Stimulated activated memory B cell treated with anti-CD40 and anti-IgM and Interleukin-4, amounts not matched to agents 10 μg/mL and 1 μg/mL and 100 μg/mL, for 72 hours (primary cell): ENCODE results near the gene HOXD9.

Source experiments
- ATAC-seq: fragments of 150-1000 bp; cut with Tn5 transposase; 2 replicates; pipeline ENCODE4 v1.10.0; 2021
- H3K27ac Mint-ChIP-seq: one replicate; pipeline ENCODE4 v1.8.0; 2022; ENCODE audit warnings: mild to moderate bottlenecking, mixed read lengths
- H3K27me3 Mint-ChIP-seq: one replicate; pipeline ENCODE4 v1.8.0; 2022; ENCODE audit warnings: mixed read lengths
- H3K36me3 Mint-ChIP-seq: one replicate; pipeline ENCODE4 v1.8.0; 2022; ENCODE audit warnings: mixed read lengths
- H3K4me1 Mint-ChIP-seq: one replicate; pipeline ENCODE4 v1.8.0; 2022; ENCODE audit warnings: mixed read lengths
- H3K4me3 Mint-ChIP-seq: one replicate; pipeline ENCODE4 v1.8.0; 2022; ENCODE audit warnings: mild to moderate bottlenecking, moderate library complexity, mixed read lengths
- H3K9me3 Mint-ChIP-seq: one replicate; pipeline ENCODE4 v1.8.0; 2022; ENCODE audit warnings: mixed read lengths

HOXD9 gene

GRCh38 chr2:176163672-176164056 is 41.1 kb downstream of the HOXD9 start:
- peaks cover 96% of the 10 kb centered on the region for H3K27me3 Mint-ChIP-seq
- H3K36me3 Mint-ChIP-seq: no peaks in the 10 kb centered on the region
- H3K4me3 Mint-ChIP-seq: no peak overlapping the region
- H3K4me1 Mint-ChIP-seq: no peaks in the 10 kb centered on the region
- no peak overlapping the region for H3K27ac Mint-ChIP-seq
- H3K9me3 Mint-ChIP-seq: peaks cover 2% of the 10 kb centered on the region
- no peak for ATAC-seq

- Mint-ChIP-seq H3K36me3 (no peaks in the 10 kb centered on the region), H3K27me3 (peaks cover 96% of the 10 kb centered on the region), H3K27ac (no peak overlapping the region), H3K9me3 (peaks cover 2% of the 10 kb centered on the region), H3K4me1 (no peaks in the 10 kb centered on the region), H3K4me3 (no peak overlapping the region)
- ATAC-seq: no peak
Observed at GRCh38 chr2:176164201-176164600, 41.7 kb downstream of the HOXD9 start.

GRCh38 chr2:176164611-176165369 is 42.3 kb downstream of the HOXD9 start:
- no peaks in the 10 kb centered on the region for H3K36me3 Mint-ChIP-seq
- no peak overlapping the region for H3K4me3 Mint-ChIP-seq
- no peak overlapping the region for H3K27ac Mint-ChIP-seq
- H3K27me3 Mint-ChIP-seq: peaks cover 96% of the 10 kb centered on the region
- no peaks in the 10 kb centered on the region for H3K4me1 Mint-ChIP-seq
- ATAC-seq: no peak
- H3K9me3 Mint-ChIP-seq: peaks cover 2% of the 10 kb centered on the region

DNA sequence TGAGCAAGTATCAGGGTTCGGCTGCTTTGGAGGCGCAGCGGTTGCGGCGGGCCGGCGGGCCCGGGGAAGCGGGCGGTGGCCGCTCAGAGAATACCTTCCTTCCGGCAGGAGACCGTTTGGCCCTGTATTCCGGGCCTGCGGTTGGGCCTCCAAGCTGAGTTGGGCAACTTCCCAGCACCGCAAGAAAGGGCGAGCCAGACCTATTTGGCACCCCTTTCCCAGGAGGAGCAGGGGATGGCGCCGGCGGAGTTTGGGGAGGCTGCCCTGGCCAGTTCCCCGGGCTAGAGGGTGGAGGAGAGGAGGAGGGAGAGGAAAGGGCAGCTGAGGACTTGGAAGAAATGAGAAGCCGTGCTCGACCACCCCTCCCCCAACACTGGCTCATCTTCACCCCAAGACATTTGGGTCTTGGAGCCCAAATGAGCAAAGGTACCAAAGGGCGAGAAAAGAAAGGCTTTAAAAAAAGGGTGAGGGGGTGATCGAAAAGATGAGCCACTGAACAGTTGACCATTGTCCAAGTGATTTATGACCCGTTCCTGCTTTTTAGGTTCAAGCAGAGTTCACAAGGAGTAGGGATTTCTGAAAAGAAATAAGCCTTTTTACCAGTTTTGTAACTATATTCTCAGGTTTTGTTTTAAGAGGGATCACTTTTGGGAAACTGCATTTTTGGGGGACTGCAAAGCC is 43.0 kb downstream of the HOXD9 start:
- Mint-ChIP-seq H3K4me1 (no peaks in the 10 kb centered on the region), H3K4me3 (no peak overlapping the region), H3K9me3 (peaks cover 2% of the 10 kb centered on the region), H3K36me3 (no peaks in the 10 kb centered on the region), H3K27me3 (peaks cover 96% of the 10 kb centered on the region), H3K27ac (no peak overlapping the region)
- ATAC-seq: no peak

GRCh38 chr2:176166272-176166671 is 43.8 kb downstream of the HOXD9 start:
- Mint-ChIP-seq H3K9me3 (peaks cover 2% of the 10 kb centered on the region), H3K4me1 (no peaks in the 10 kb centered on the region), H3K27me3 (peaks cover 96% of the 10 kb centered on the region), H3K4me3 (no peak overlapping the region), H3K27ac (no peak overlapping the region), H3K36me3 (no peaks in the 10 kb centered on the region)
- no peak for ATAC-seq

DNA sequence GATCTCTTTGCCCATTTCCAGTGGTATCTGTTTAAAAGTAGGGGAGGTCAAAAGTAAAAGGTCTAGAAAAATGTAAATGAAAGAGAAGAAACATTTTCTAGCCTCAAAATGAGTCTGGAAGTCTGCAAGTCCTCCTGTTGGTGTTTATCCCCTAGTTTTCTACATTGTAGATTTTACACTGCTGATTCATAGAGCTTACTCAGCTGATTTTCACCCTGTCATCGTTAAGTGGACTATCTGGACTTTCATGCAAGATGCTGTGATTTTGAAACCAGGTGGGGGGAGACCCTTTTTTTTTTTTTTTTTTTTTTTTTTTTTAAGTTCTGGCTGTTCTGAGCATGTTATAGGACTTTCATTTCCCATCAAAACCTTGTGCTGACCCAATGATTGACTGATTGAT is 44.9 kb downstream of the HOXD9 start:
- Mint-ChIP-seq H3K4me3 (no peak overlapping the region), H3K9me3 (peaks cover 2% of the 10 kb centered on the region), H3K27ac (no peak overlapping the region), H3K36me3 (no peaks in the 10 kb centered on the region), H3K27me3 (peaks cover 96% of the 10 kb centered on the region), H3K4me1 (peaks cover 6% of the 10 kb centered on the region)
- ATAC-seq: no peak

GRCh38 chr2:176169181-176169580 is 46.7 kb downstream of the HOXD9 start:
- ATAC-seq: no peak
- H3K27ac Mint-ChIP-seq: no peak overlapping the region
- peaks cover 6% of the 10 kb centered on the region for H3K4me1 Mint-ChIP-seq
- peaks cover 96% of the 10 kb centered on the region for H3K27me3 Mint-ChIP-seq
- H3K36me3 Mint-ChIP-seq: no peaks in the 10 kb centered on the region
- peaks cover 1% of the 10 kb centered on the region for H3K9me3 Mint-ChIP-seq
- H3K4me3 Mint-ChIP-seq: no peak overlapping the region

DNA sequence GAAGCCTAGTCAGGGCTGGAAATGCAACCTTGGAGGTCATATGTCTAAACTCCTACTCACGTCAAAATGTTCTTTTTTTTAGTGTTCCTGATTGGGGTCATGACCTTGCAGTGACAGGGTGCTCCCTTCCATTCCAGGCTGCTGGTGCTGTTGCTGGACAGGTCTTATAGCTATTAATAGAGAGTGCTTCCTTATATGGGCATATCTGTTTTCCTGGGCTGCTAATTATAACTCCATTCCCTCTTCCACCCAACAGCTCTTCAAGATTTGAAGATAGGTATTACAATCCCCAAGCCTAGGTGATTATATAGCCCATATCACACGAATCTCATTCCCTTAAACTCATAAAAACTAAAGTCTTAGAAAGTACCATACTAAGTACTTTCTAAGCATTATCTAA is 47.2 kb downstream of the HOXD9 start:
- Mint-ChIP-seq H3K27me3 (peaks cover 96% of the 10 kb centered on the region), H3K27ac (no peak overlapping the region), H3K9me3 (no peaks in the 10 kb centered on the region), H3K36me3 (no peaks in the 10 kb centered on the region), H3K4me1 (peaks cover 7% of the 10 kb centered on the region), H3K4me3 (no peak overlapping the region)
- ATAC-seq: no peak

- H3K4me1 Mint-ChIP-seq: peaks cover 13% of the 10 kb centered on the region
- no peaks in the 10 kb centered on the region for H3K9me3 Mint-ChIP-seq
- H3K27me3 Mint-ChIP-seq: peaks cover 96% of the 10 kb centered on the region
- no peaks in the 10 kb centered on the region for H3K36me3 Mint-ChIP-seq
- H3K4me3 Mint-ChIP-seq: no peak overlapping the region
- no peak for ATAC-seq
- H3K27ac Mint-ChIP-seq: no peak overlapping the region
Observed at GRCh38 chr2:176170602-176171305, 48.2 kb downstream of the HOXD9 start.

GRCh38 chr2:176171351-176172006 is 49.0 kb downstream of the HOXD9 start:
- no peaks in the 10 kb centered on the region for H3K9me3 Mint-ChIP-seq
- peaks cover 13% of the 10 kb centered on the region for H3K4me1 Mint-ChIP-seq
- no peak overlapping the region for H3K4me3 Mint-ChIP-seq
- H3K36me3 Mint-ChIP-seq: no peaks in the 10 kb centered on the region
- H3K27me3 Mint-ChIP-seq: peaks cover 96% of the 10 kb centered on the region
- H3K27ac Mint-ChIP-seq: no peak overlapping the region
- no peak for ATAC-seq

GRCh38 chr2:176172007-176172894 is 49.7 kb downstream of the HOXD9 start:
- Mint-ChIP-seq H3K27ac (no peak overlapping the region), H3K9me3 (no peaks in the 10 kb centered on the region), H3K27me3 (peaks cover 96% of the 10 kb centered on the region), H3K4me3 (no peak overlapping the region), H3K4me1 (peaks cover 13% of the 10 kb centered on the region), H3K36me3 (no peaks in the 10 kb centered on the region)
- no peak for ATAC-seq

GRCh38 chr2:176172895-176173566 is 50.5 kb downstream of the HOXD9 start:
- H3K36me3 Mint-ChIP-seq: no peaks in the 10 kb centered on the region
- no peak for ATAC-seq
- H3K9me3 Mint-ChIP-seq: no peaks in the 10 kb centered on the region
- no peak overlapping the region for H3K27ac Mint-ChIP-seq
- H3K4me3 Mint-ChIP-seq: no peak overlapping the region
- peaks cover 96% of the 10 kb centered on the region for H3K27me3 Mint-ChIP-seq
- H3K4me1 Mint-ChIP-seq: peaks cover 18% of the 10 kb centered on the region

GRCh38 chr2:176173567-176174381 is 51.3 kb downstream of the HOXD9 start:
- H3K4me3 Mint-ChIP-seq: no peak overlapping the region
- H3K27ac Mint-ChIP-seq: no peak overlapping the region
- ATAC-seq: no peak

More at GRCh38 chr2:176173567-176174381, 51.3 kb downstream of the HOXD9 start:
- H3K27me3 Mint-ChIP-seq: peaks cover 92% of the 10 kb centered on the region
- no peaks in the 10 kb centered on the region for H3K36me3 Mint-ChIP-seq
- peaks cover 19% of the 10 kb centered on the region for H3K4me1 Mint-ChIP-seq
- no peaks in the 10 kb centered on the region for H3K9me3 Mint-ChIP-seq
